ENCODE results near the gene EXOC3L4.

The EXOC3L4 gene

DNA sequence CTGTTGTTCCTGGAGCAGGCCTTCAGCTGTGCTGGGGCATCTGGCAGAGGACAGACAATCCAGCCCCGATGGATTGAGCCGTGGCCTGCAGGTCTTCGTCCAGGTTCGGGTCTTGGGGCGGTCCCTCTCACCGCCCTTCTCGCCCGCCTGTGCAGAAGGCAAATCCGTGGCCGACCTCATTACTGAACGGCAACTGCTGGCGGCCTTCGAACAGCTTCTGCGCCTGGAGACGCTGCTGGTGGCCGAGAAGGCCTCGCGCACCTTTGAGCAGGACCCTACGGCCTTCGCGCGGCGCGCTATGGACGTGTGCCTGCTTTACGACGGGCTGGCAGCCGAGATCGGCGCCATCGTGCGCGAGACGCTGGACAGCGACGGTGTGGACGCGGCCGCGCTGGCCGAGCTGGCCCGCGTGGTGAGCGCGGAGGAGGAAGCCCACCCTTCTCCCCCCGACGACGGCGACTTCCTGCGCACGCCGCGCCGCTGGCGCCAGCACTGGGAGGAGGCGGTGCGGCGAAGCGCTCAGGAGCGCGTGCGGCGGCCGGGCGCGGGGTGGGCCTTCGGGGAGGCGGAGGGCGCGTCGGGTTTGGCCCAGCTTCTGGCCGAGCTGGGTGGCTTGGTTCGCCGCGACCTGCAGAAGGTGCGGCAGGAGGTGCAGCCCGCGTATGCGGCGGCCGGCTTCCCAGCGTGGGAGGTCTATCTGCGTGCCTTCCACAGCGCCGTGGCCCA is 7.6 kb downstream of the EXOC3L4 start:
- Histone ChIP-seq H3K4me3 (no peak overlapping the region), H3K4me1 (no peaks in the 10 kb centered on the region), H3K36me3 (replicated peaks) (no peaks in the 10 kb centered on the region), H3K9me3 (no peaks in the 10 kb centered on the region), H3K27me3 (ENCODE audit: low read depth) (peaks cover 21% of the 10 kb centered on the region)
- no peak for DNase-seq (ENCODE audit: low spot score in 2 of 2)
- in situ Hi-C loops (cut with MboI; ENCODE audit: low sequenced_read_pairs): no loop called here

DNA sequence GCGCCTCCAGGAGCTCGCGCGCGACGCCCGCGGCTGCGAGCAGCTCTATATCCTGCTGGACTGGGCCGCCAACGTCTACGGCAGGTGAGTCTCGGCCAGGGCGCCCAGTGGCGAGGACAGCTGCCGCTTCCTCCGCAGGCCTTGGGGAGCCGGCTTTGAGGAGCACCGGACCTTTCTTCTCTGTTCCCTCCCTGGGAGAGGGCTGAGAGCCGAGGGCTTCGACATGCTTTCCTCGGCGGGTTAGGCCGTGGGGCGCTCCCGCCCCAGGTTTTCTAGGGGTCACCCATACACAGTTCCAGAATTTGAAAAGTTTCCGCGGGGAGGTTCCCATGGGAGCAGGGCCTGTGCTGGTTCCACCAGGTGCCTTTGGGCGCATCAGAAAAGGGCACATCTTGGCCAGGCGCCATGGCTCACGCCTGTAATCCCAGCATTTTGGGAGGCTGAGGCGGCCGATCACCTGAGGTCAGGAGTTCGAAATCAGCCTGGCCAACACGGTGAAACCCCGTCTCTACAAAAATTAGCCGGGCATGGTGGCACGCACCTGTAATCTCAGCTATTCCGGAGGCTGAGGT is 8.2 kb downstream of the EXOC3L4 start:
- no peak for DNase-seq (ENCODE audit: low spot score in 2 of 2)
- Histone ChIP-seq H3K4me1 (no peaks in the 10 kb centered on the region), H3K36me3 (replicated peaks) (no peaks in the 10 kb centered on the region), H3K4me3 (no peak overlapping the region), H3K9me3 (no peaks in the 10 kb centered on the region), H3K27me3 (ENCODE audit: low read depth) (peaks cover 21% of the 10 kb centered on the region)
- in situ Hi-C loops (cut with MboI; ENCODE audit: low sequenced_read_pairs): no loop called here

DNA sequence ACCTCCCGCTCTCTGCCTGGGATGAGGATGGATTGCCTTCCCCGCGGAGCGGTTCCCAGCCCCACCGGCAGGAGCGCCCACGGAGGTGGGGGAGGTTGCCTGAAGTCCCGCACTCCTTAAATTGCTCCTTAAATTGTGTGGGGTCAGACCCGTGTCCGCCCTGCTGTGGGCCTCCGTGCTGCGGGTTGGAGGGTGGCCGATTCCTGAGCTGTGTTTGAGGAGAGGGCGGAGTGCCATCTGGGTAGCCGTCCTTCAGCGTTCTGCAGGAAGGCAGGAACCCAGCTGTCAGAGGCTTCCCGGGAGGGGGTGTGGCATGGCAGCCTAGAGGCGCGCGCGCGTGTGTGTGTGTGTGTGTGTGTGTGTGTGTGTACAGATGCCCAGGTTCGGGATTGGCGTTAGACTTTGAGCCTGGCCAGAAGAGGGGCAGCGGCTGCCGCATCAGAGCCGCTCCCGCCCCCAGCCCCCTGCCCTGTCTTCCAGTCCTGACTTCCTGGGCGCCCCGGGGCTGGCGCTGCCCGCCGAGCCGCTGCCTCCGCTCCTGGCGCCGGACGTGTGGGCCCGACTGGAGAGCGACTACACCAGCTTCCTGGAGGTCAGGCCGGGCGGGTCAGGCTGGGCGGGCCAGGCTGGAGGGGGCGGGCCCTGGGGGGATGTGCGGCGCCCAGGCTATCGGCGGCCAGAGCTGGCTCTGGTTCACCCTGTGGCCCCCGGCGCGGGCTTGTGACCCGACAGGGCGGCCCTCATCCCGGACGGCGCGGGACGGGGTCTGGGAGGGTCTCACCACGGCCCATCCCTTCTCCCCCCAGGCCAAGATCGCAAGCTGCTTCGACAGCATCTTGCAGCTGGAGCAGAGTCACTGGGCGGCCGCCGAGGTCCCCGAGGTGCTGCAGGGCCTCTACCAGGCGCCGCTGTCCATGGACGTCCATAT is 9.2 kb downstream of the EXOC3L4 start:
- Histone ChIP-seq H3K4me1 (no peaks in the 10 kb centered on the region), H3K36me3 (replicated peaks) (no peaks in the 10 kb centered on the region), H3K4me3 (no peak overlapping the region), H3K9me3 (no peaks in the 10 kb centered on the region), H3K27me3 (ENCODE audit: low read depth) (peaks cover 21% of the 10 kb centered on the region)
- no peak for DNase-seq (ENCODE audit: low spot score in 2 of 2)
- in situ Hi-C loops (cut with MboI; ENCODE audit: low sequenced_read_pairs): no loop called here

DNA sequence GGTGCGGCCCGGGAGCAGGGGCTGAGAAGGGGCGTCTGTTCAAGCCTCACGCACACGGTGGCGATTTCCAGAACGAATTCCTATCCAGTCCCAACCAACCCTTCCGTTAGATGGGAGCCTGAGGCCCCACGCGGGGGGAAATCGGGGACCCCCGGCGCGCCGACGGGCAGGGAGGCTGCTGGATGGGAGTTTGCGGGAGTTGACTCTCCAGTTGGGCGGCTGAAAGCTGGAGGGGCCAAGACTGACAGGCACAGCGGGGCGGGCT is 9.8 kb downstream of the EXOC3L4 start:
- Histone ChIP-seq H3K4me3 (no peak overlapping the region), H3K9me3 (no peaks in the 10 kb centered on the region), H3K27me3 (ENCODE audit: low read depth) (peaks cover 21% of the 10 kb centered on the region), H3K4me1 (no peaks in the 10 kb centered on the region), H3K36me3 (replicated peaks) (no peaks in the 10 kb centered on the region)
- in situ Hi-C loops (cut with MboI; ENCODE audit: low sequenced_read_pairs): no loop called here
- no peak for DNase-seq (ENCODE audit: low spot score in 2 of 2)

DNA sequence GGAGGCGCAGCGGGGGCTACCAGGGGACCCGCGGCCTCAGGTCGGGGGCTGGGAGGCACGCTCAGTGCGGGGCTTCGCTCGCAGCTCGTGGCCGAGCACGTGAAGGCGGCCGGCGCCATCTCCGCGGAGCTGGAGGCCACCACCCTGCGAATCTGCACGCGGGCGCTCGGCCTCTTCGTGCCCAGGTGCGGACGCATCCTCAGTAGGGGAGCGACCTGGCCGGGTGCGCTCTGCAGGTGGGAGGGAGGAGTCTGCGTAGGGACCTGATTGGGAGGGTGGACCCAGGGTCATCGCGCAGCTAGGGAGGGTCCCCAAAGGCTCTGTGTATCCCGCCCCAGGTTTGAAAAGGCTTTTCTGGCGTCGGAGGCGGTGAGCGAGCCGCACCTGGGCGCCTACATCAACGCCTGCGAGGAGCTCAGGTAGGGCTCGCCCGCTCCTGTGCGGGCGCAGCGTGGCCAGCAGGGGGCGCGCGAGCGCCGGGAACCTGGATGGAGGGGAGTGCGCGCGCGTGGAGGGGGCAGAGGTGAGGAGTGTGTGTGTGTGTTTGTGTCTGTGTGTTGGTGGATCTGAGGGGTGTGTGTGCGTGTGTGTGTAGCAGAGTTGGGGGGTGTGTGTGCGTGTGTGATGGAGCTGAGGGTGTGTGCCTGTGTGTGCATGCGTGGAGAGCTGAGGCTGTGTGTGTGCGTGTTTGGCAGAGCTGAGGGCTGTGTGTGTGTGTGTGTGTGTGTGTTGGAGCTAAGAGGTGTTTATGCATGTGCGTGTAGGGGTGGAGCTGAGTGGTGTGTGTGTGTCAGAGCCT is 10.3 kb downstream of the EXOC3L4 start:
- peak; percentile 32 to 85 for DNase-seq (ENCODE audit: low spot score in 2 of 2)
- H3K36me3 ChIP-seq (replicated peaks): no peaks in the 10 kb centered on the region
- no peak overlapping the region for H3K4me3 ChIP-seq
- H3K9me3 ChIP-seq: no peaks in the 10 kb centered on the region
- in situ Hi-C loops (cut with MboI; ENCODE audit: low sequenced_read_pairs): loop anchor here (5.0 kb wide), 1 partner anchor 187 kb away; no protein-coding TSS in a partner anchor
- H3K27me3 ChIP-seq (ENCODE audit: low read depth): peaks cover 21% of the 10 kb centered on the region
- H3K4me1 ChIP-seq: no peaks in the 10 kb centered on the region

DNA sequence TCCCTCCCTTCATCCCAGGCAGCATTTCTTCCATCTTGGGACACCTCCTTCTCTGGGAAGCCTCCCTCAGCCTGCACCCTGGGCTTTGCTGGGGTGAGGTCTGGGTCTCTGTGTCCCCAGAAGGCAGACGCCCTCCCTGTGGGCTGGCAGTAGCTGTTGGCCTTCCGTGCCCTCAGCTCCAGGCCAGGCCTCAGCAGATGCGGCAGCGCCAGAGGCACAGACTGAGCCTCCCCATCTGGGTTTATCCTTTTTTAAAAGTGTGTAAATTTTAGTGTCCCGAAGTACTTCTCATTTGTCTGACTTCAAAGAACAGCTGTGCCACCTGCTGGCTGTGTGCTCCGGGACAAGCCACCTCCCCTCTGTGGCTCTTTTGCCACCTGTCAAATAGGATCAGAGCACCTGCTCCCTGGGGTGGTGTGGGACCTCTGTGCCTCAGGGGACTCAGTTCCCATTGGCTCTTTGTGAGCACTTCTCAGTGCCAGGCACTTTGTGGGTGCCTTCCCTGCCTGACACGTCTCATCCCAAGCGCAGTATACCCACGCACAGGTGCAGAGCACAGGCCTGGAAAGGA is 11.1 kb downstream of the EXOC3L4 start:
- Histone ChIP-seq H3K27me3 (ENCODE audit: low read depth) (peaks cover 21% of the 10 kb centered on the region), H3K36me3 (replicated peaks) (no peaks in the 10 kb centered on the region), H3K4me3 (no peak overlapping the region), H3K4me1 (no peaks in the 10 kb centered on the region), H3K9me3 (no peaks in the 10 kb centered on the region)
- DNase-seq (ENCODE audit: low spot score in 2 of 2): no peak
- in situ Hi-C loops (cut with MboI; ENCODE audit: low sequenced_read_pairs): loop anchor here (5.0 kb wide), 1 partner anchor 187 kb away; no protein-coding TSS in a partner anchor

DNA sequence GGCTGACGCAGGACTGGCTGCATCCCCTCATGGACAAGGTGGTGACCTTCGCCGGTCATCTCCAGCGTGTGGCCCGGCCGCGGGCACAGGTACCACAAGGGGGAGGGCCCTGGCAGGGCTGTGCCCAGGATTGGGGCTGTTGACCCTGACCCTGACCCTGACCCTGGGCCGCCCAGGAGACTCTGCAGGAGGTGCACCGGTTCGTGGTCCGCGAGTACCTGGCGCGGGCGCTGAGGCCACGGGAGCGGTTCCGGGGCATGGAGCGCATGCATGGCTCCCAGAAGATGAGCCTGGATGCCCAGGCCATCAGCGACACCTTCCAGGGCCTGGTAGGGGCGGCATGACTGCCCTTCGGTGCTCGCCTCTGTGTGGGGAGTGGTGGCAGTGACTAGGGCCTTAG is 12.9 kb downstream of the EXOC3L4 start:
- Histone ChIP-seq H3K36me3 (replicated peaks) (no peaks in the 10 kb centered on the region), H3K9me3 (no peaks in the 10 kb centered on the region), H3K27me3 (ENCODE audit: low read depth) (peaks cover 21% of the 10 kb centered on the region), H3K4me3 (no peak overlapping the region), H3K4me1 (no peaks in the 10 kb centered on the region)
- in situ Hi-C loops (cut with MboI; ENCODE audit: low sequenced_read_pairs): loop anchor here (5.0 kb wide), 1 partner anchor 185 kb away; no protein-coding TSS in a partner anchor
- DNase-seq (ENCODE audit: low spot score in 2 of 2): no peak

DNA sequence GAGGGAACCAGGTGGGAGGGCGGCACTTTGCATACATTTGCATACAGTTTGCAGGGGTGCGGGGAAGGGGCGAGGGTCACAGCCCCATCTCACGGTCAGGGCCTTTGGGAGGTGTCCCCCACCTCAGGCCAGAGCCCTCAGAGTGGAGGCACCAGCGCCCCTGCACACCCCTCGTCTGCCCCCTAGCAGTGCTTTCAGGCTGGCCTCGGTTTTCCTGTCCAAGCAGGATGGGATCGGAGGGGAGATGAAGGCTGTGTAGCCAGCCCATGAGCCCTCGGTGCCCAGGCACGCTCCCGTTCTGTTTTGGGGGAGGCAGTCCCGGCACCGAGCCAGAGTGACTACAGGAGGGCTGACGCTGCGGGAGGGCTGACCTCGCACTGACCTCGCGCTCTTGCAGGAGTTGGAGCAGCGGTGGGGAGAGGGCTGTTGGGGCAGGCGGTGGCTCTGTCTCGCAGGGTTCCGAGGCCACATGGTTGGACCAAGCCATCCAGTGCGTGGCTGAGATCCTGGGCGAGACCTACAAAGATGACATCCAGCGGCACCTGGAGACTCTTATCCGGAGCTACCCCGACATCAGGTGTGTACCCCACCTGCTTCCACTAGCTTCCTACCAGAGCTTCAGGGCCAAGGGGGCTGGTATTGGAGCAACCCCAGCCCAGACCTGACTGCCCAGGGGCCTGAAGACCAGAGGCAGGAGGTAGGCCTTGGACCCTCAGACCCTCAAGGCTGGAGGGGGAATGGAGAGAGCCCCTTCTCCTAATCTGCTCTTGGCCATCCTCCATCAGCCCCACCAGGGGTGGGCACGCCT is 13.6 kb downstream of the EXOC3L4 start:
- Histone ChIP-seq H3K27me3 (ENCODE audit: low read depth) (peaks cover 17% of the 10 kb centered on the region), H3K4me3 (no peak overlapping the region), H3K36me3 (replicated peaks) (no peaks in the 10 kb centered on the region), H3K9me3 (no peaks in the 10 kb centered on the region), H3K4me1 (no peaks in the 10 kb centered on the region)
- in situ Hi-C loops (cut with MboI; ENCODE audit: low sequenced_read_pairs): loop anchor here (5.0 kb wide), 1 partner anchor 184 kb away; no protein-coding TSS in a partner anchor
- DNase-seq (ENCODE audit: low spot score in 2 of 2): no peak

DNA sequence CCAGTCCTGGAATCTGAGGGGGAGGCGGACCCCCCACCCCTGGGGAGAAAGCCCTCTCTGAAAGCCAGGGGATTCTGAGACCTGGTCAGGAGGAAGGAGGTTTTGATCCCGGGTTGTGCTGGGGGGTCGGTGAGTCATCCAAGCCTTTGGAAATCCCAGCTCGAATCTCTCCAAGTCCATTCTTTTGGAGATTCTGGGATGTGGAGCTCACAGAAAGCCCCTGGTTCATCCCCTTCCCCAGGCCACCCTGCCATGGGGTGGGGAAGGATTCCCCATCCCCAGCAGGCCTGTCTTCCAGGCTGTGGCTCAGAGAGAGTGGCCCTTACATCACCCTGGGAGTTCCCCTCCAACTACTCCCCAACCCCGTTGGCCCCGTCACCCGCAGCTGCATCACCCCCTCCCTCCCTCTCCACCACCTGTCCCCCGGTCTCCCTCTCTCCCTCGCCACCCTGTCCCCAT is 14.3 kb downstream of the EXOC3L4 start:
- H3K4me1 ChIP-seq: no peaks in the 10 kb centered on the region
- in situ Hi-C loops (cut with MboI; ENCODE audit: low sequenced_read_pairs): loop anchor here (5.0 kb wide), 1 partner anchor 184 kb away; no protein-coding TSS in a partner anchor
- DNase-seq (ENCODE audit: low spot score in 2 of 2): no peak
- no peak overlapping the region for H3K4me3 ChIP-seq
- H3K27me3 ChIP-seq (ENCODE audit: low read depth): peaks cover 11% of the 10 kb centered on the region
- no peaks in the 10 kb centered on the region for H3K9me3 ChIP-seq
- H3K36me3 ChIP-seq (replicated peaks): no peaks in the 10 kb centered on the region

DNA sequence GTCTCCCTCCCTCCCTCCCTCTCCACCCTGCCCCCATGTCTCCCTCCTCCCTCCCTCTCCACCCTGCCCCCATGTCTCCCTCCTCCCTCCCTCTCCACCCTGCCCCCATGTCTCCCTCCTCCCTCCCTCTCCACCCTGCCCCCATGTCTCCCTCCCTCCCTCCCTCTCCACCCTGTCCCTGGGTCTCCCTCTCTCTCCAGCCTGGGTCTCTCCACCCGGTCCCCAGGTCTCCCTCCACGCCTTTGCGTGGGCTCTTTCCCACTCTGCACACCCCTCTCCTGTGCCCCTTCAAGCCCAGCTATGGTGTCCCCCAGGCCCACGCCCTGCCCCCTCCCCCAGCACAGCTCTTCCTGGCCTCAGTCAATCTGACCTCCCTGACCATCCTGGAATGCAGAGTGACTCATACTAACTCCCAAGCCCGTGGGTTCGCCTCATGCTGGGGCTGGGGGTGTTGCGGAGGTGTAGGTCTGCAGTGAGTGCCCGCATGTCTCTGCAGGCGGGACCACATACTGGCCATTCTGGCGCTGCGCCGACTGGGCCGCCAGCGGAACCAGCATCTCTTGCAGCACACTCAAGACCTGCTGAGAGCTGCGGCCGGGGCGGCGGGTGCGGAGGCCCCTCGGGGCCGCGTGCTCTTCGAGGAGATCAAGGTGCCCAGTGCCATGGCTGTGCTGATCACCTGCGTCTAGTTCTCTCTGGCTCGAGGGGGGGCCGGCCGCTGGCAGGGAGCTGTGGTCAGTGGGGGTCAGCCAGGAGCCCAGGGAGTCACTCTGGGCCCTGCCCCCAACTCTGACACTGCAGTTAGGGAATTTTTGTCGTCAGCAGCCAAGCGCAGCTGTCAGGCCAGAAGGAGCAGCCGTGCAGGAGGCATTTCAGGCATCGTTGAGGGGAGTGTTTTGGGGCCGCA is 15.3 kb downstream of the EXOC3L4 start:
- no peak for DNase-seq (ENCODE audit: low spot score in 2 of 2)
- in situ Hi-C loops (cut with MboI; ENCODE audit: low sequenced_read_pairs): loop anchor here (5.0 kb wide), 1 partner anchor 183 kb away; no protein-coding TSS in a partner anchor
- Histone ChIP-seq H3K4me1 (no peaks in the 10 kb centered on the region), H3K36me3 (replicated peaks) (no peaks in the 10 kb centered on the region), H3K4me3 (no peak overlapping the region), H3K9me3 (no peaks in the 10 kb centered on the region), H3K27me3 (ENCODE audit: low read depth) (peaks cover under 1% of the 10 kb centered on the region)

DNA sequence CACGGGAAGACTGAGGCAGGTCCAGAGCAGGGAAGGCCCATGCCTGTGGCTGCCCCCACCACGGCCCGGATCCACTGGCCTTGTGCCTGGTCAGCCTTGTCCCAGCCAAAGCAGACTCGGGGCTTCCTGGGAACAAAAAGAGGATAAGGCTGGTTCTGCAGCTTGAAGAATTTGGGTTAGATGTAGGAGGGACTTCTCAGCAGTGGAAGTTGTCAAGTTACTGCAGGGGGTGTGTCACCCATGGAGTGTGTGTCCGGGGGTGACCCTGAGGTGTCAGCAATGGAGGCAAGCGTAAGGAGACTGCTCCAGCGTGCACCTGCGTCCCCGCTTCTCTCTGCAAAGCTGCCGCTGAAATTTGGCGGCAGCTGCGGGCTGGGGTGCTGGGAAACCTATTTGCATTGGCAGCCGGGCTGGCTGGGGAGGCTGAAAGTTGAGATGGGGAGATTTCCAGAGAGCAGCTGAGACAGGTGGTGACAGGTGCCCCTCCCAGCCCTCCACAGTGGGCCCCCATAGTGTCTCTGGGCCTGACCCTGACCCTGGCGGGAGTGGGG is 16.2 kb downstream of the EXOC3L4 start:
- no peak for DNase-seq (ENCODE audit: low spot score in 2 of 2)
- in situ Hi-C loops (cut with MboI; ENCODE audit: low sequenced_read_pairs): no loop called here
- Histone ChIP-seq H3K36me3 (replicated peaks) (no peaks in the 10 kb centered on the region), H3K4me3 (no peak overlapping the region), H3K4me1 (no peaks in the 10 kb centered on the region), H3K27me3 (ENCODE audit: low read depth) (no peaks in the 10 kb centered on the region), H3K9me3 (no peaks in the 10 kb centered on the region)
